Mammary epithelial cell (primary cell): Measurements from ENCODE around the gene ENTPD5.

Experiments used
- EZH2 ChIP-seq: IDR thresholded peaks from 2 replicates; pipeline ENCODE4 v1.6.1; 2012; ENCODE audit warnings: low read length, inconsistent platforms, borderline replicate concordance
- TF ChIP-seq, protein P1 (sequence below), 2 donors: IDR thresholded peaks in 1 of 2; conservative IDR thresholded peaks in 1 of 2; 2 replicates each; pipeline ENCODE4 v1.5.1; 2011 to 2012; ENCODE audit warnings: inconsistent platforms in 2 of 2, low read length in 2 of 2, mild to moderate bottlenecking in 2 of 2, control low read depth in 1 of 2, low read depth in 1 of 2; ENCODE audit not compliant: insufficient read depth in 1 of 2; ENCODE audit errors: extremely low read depth in 1 of 2

DNA sequence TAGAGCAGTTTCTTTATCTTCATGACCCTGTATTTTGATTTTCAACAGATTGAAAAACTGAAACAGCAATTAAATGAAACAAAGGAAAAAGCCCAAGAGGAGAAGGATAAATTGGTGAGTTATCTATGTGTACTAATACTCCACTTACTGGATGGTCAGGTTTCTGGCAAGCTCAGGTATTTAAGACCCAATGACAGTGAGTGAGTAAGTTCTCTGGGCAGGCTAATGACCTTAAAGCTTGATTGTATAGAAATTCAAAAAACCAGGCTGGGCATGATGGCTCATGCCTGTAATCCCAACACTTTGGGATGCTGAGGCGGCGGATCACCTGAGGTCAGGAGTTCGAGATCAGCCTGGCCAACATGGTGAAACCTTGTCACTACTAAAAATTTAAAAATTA is 10.0 kb upstream of the ENTPD5 start:
- TF ChIP-seq, protein P1, sequence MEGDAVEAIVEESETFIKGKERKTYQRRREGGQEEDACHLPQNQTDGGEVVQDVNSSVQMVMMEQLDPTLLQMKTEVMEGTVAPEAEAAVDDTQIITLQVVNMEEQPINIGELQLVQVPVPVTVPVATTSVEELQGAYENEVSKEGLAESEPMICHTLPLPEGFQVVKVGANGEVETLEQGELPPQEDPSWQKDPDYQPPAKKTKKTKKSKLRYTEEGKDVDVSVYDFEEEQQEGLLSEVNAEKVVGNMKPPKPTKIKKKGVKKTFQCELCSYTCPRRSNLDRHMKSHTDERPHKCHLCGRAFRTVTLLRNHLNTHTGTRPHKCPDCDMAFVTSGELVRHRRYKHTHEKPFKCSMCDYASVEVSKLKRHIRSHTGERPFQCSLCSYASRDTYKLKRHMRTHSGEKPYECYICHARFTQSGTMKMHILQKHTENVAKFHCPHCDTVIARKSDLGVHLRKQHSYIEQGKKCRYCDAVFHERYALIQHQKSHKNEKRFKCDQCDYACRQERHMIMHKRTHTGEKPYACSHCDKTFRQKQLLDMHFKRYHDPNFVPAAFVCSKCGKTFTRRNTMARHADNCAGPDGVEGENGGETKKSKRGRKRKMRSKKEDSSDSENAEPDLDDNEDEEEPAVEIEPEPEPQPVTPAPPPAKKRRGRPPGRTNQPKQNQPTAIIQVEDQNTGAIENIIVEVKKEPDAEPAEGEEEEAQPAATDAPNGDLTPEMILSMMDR (conservative IDR thresholded peaks at IDR 0.05 in 1 of 2, IDR thresholded peaks at IDR 0.05 in 1 of 2; ENCODE audit: extremely low read depth in 1 of 2, insufficient read depth in 1 of 2, low read depth in 1 of 2, low read length in 2 of 2): no peak
- TF ChIP-seq EZH2: no peak
